Uterus (tissue), 2 donors: Measurements from ENCODE around the gene FTSJ3.

ENCODE experiments used
- CTCF ChIP-seq, 4 experiments: fragments of 200-600 bp in 2 of 4; fragments of 450-650 bp in 2 of 4; sonication (generic) in 2 of 4; IDR thresholded peaks; one replicate each; pipeline ENCODE4 v1.5.1; 2016 to 2019; ENCODE audit warnings: antibody characterized with exemption in 4 of 4, mild to moderate bottlenecking in 2 of 4, moderate library complexity in 1 of 4
- POLR2A ChIP-seq, 2 donors: fragments of 450-650 bp; IDR thresholded peaks; one replicate each; pipeline ENCODE4 v1.6.1; 2016; ENCODE audit warnings: antibody characterized with exemption in 2 of 2, mild to moderate bottlenecking in 1 of 2, moderate library complexity in 1 of 2

DNA sequence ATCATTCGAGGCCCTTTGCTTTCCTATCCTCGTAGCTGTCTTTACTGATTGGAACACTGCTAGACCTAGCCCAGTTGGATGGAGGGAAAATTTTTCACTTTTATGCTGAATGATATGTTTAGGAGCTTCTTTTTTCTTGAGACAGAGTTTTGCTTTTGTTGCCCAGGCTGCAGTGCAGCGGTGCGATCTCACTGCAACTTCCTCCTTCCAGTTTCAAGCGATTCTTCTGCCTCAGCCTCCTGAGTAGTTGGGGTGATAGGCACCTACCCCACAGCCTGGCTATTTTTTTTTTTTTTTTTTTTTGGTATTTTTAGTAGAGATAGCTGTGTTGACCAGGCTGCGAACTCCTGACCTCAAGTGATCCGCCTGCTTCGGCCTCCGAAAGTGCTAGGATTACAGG lies 17.5 kb downstream of the FTSJ3 start:
- TF ChIP-seq CTCF (IDR thresholded peaks at IDR 0.05) (no peak), POLR2A (IDR thresholded peaks at IDR 0.05) (no peak)
